ENCODE results near the gene TTC23. TPM values are rescaled to one million over a fixed set of nuclear protein-coding genes. Genes with fewer than 3 reads are reported as not detected.

TTC23 gene
- total RNA-seq, 1 experiment from 2014 or later = 13.4 TPM

DNA sequence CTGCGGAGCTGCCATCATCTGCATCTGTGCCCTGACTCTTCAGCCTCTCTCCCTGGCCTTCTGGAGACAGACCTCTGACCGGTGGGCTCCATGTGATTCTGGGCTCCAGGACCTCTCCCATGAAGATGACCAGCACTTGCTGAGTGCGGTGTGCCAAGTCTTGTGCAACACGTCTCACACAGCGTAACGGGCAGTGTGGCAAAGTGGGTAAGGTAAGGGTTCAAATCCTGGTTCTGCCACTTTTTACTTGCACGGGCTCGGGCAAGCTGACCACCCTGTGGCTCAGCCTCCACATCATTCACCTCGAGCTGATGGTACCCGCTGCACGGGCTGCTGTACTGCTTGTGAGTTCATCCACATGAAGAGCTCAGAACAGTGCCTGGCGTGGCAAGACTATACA, 151.0 kb downstream of the TTC23 start:
- Histone ChIP-seq H3K4me3 (ENCODE audit: low read depth, low read length, poor library complexity, severe bottlenecking) (no peak overlapping the region), H3K27ac (ENCODE audit: low read depth, low read length, poor library complexity, severe bottlenecking) (no peak overlapping the region), H3K4me1 (ENCODE audit: insufficient read depth, low read length, poor library complexity, severe bottlenecking) (no peaks in the 10 kb centered on the region), H3K9me3 (ENCODE audit: low read depth, low read length, poor library complexity, severe bottlenecking) (no peaks in the 10 kb centered on the region), H3K36me3 (ENCODE audit: insufficient read depth, low read length, poor library complexity, severe bottlenecking) (no peaks in the 10 kb centered on the region), H3K27me3 (replicated peaks; ENCODE audit: insufficient read depth, low read depth, low read length, poor library complexity) (peaks cover 7% of the 10 kb centered on the region)
- no peak for DNase-seq (ENCODE audit: low spot score)
- CTCF ChIA-PET = no interaction called here
- intact Hi-C loops (cut with micrococcal nuclease; ENCODE audit: unreplicated experiment) = no loop called here
- POLR2A ChIA-PET (ENCODE audit: low non-redundant PET) = no interaction called here
- BruUV-seq (replicated peaks) = no TSS peak
- no peak for TF ChIP-seq CTCF (conservative IDR thresholded peaks at IDR 0.05; ENCODE audit: low read depth, low read length)
- no peak for TF ChIP-seq EZH2 (IDR thresholded peaks at IDR 0.05; ENCODE audit: borderline replicate concordance, low read depth, low read length, poor library complexity, severe bottlenecking)

DNA sequence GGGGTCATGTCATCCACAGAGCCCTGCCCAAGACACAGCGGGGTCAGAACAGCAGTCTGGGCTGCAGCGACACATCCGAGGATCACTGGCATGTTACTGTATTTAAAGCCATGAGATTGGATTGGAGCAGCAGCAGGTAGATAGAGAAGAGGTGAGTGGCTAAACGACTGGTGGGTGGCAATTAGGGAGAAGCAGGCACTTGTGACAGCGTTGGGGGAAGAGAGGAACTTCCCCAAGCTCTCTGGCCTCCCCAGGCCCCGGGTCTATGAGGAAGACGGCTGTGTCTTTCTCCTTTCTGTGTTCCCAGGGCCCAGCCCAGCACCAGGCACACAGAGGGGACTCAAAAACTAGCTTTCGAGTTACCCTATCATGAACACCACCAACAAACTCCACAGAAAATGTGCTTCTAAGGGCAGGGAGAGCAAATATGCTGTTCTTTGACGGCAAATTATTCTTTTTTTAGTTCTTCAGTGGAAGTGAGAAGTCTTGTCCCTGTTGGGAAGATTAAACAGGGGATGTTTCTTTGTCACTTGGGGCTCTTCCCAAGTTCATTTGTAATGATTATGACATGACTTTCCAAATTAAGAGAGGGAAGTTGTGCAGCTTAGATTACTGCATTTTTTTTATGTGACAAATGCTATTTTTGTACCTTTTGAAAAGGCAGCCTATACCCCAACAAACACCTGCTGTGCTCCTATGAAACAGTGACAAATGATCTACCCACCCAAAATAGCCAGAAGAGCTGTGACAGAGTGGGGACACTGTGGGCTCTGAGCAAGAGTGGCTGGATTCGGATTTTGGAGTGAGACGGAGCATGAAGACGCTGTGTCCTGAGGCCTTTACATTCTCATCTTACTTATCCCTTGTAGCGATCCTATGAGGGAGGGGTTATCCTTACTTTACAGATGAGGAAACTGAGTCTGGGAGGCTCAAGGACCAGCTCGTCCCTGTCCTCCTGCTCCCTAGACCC, 151.7 kb downstream of the TTC23 start:
- H3K36me3 ChIP-seq (ENCODE audit: insufficient read depth, low read length, poor library complexity, severe bottlenecking) = no peaks in the 10 kb centered on the region

GRCh38 chr15:99096894-99097426, 152.4 kb downstream of the TTC23 start:
- TF ChIP-seq EZH2 (IDR thresholded peaks at IDR 0.05; ENCODE audit: borderline replicate concordance, low read depth, low read length, poor library complexity, severe bottlenecking) (no peak), CTCF (conservative IDR thresholded peaks at IDR 0.05; ENCODE audit: low read depth, low read length) (no peak)
- CTCF ChIA-PET = no interaction called here

More for the DNA sequence above, 151.7 kb downstream of the TTC23 start:
- H3K27ac ChIP-seq (ENCODE audit: low read depth, low read length, poor library complexity, severe bottlenecking) = no peak overlapping the region
- CTCF ChIA-PET = interaction anchor here (0.7 kb wide), 1 partner anchor 287 kb away, joined by 3 read pairs; no protein-coding TSS in a partner anchor
- POLR2A ChIA-PET (ENCODE audit: low non-redundant PET) = no interaction called here
- intact Hi-C loops (cut with micrococcal nuclease; ENCODE audit: unreplicated experiment) = no loop called here
- peaks cover 7% of the 10 kb centered on the region for H3K27me3 ChIP-seq (replicated peaks; ENCODE audit: insufficient read depth, low read depth, low read length, poor library complexity)
- no TSS peak for BruUV-seq (replicated peaks)
- no peak for DNase-seq (ENCODE audit: low spot score)
- H3K4me3 ChIP-seq (ENCODE audit: low read depth, low read length, poor library complexity, severe bottlenecking) = no peak overlapping the region
- no peaks in the 10 kb centered on the region for H3K4me1 ChIP-seq (ENCODE audit: insufficient read depth, low read length, poor library complexity, severe bottlenecking)
- no peak for TF ChIP-seq EZH2 (IDR thresholded peaks at IDR 0.05; ENCODE audit: borderline replicate concordance, low read depth, low read length, poor library complexity, severe bottlenecking)
- no peak for TF ChIP-seq CTCF (conservative IDR thresholded peaks at IDR 0.05; ENCODE audit: low read depth, low read length)
- no peaks in the 10 kb centered on the region for H3K9me3 ChIP-seq (ENCODE audit: low read depth, low read length, poor library complexity, severe bottlenecking)

More at GRCh38 chr15:99096894-99097426, 152.4 kb downstream of the TTC23 start:
- Histone ChIP-seq H3K4me3 (ENCODE audit: low read depth, low read length, poor library complexity, severe bottlenecking) (no peak overlapping the region), H3K9me3 (ENCODE audit: low read depth, low read length, poor library complexity, severe bottlenecking) (no peaks in the 10 kb centered on the region), H3K27ac (ENCODE audit: low read depth, low read length, poor library complexity, severe bottlenecking) (no peak overlapping the region), H3K4me1 (ENCODE audit: insufficient read depth, low read length, poor library complexity, severe bottlenecking) (no peaks in the 10 kb centered on the region), H3K27me3 (replicated peaks; ENCODE audit: insufficient read depth, low read depth, low read length, poor library complexity) (peaks cover 2% of the 10 kb centered on the region), H3K36me3 (ENCODE audit: insufficient read depth, low read length, poor library complexity, severe bottlenecking) (no peaks in the 10 kb centered on the region)
- intact Hi-C loops (cut with micrococcal nuclease; ENCODE audit: unreplicated experiment) = no loop called here
- DNase-seq (ENCODE audit: low spot score) = no peak
- no TSS peak for BruUV-seq (replicated peaks)
- POLR2A ChIA-PET (ENCODE audit: low non-redundant PET) = no interaction called here
